SW 1271 (cell line): ENCODE results near the gene RMDN3.

Experiments
- DNase-seq, 2 experiments: peaks; one replicate each; lab custom pipeline; 2025; lab: John Stamatoyannopoulos, UW

RMDN3 gene

DNA sequence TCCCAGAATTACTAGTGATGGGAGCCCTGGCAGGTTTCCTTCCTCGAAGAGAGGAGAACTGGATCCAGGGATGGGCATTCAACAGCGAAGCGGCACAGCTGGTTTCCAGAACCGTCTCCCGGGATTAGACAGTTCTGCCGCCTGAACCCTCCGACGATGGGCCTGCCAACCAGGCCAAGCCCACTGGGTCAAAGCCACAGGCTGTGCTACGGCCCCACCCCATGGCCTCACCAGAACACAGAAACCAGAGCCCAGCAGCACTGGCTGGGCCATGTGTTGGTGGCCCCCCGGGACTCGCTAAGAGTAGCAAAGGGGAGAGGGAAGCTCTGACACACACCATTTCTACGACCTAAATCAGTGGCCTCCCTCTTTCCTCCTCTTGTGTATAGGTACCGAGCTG, 17.0 kb upstream of the RMDN3 start:
- DNase-seq, result no peak

GRCh38 chr15:40771242-40771641, 16.2 kb upstream of the RMDN3 start:
- no peak for DNase-seq

GRCh38 chr15:40770147-40770721, 15.2 kb upstream of the RMDN3 start:
- no peak for DNase-seq

GRCh38 chr15:40769274-40770146, 14.5 kb upstream of the RMDN3 start, which contains the start of gene C15orf62:
C15orf62 (plus strand) TSS chr15:40769980; CDS start chr15:40770496, 516 bp downstream.
- no peak for DNase-seq

DNA sequence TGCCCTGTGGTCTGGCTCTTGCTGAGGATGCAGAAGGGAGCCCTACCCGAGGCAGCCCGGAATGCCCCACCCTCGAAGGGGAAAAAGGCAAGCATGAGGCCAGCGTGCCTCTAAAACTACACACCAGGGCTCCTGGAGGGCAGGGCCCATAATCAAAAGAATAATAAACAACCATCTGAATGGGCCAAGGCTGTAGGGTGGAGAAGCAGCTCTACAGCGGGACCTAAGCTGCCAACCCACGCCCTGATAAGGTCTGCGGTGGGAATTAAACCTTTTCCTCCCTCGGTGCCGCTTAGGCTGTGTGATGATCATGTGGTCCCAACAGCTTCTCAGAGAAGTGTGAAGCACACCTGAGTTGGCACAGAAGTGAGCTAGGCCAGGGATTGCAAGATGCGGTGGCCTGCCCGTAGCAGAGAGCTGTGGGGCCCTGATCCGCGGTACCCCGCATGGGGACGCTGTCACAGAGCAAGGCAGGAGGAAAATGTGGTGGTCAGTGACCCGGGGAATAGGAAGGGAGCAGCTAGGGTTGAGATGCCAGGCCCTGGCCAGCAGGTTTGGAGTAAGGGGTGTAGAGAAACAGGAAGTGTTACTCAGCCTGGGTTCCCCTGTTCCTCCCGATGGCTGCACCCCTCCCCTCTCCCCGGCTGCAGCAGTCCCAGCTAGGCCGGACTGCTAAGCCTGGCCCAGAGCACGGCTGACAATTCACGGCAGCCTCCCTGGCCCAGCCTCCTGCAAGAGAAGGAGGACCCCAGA, 13.6 kb upstream of the RMDN3 start:
- no peak for DNase-seq

DNA sequence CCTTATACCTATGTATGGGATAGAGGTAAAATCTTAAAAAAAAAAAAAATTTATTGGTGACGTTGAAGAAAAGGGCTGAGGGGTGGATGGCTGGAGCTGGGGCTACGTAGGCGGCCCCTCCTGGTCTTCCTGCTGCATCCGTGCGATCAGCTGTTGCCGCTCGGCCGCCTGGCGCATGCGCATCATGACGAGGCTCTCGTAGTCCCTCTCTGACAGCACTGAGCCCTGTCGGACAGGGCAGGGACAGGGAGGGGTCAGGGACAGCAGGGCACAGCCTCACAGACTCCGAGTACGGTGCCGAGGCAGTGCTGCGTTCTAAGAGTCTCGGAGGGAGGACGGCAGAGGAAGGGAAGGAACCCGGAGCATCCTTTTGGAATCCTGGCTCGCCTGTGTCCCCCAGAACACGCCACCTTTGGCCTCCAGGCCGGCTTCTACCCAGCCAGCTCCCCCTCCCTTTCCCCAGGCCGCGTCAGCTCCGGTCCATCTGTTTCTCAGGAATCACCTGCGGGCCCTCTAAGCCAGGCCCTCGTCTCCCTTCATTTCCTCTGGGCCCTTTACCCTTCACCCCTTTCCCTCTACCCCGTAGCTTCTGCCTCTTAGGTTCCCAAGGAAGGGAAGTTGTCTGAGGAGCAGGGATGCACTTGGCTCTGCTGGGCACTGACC, 12.9 kb upstream of the RMDN3 start:
- no peak for DNase-seq

DNA sequence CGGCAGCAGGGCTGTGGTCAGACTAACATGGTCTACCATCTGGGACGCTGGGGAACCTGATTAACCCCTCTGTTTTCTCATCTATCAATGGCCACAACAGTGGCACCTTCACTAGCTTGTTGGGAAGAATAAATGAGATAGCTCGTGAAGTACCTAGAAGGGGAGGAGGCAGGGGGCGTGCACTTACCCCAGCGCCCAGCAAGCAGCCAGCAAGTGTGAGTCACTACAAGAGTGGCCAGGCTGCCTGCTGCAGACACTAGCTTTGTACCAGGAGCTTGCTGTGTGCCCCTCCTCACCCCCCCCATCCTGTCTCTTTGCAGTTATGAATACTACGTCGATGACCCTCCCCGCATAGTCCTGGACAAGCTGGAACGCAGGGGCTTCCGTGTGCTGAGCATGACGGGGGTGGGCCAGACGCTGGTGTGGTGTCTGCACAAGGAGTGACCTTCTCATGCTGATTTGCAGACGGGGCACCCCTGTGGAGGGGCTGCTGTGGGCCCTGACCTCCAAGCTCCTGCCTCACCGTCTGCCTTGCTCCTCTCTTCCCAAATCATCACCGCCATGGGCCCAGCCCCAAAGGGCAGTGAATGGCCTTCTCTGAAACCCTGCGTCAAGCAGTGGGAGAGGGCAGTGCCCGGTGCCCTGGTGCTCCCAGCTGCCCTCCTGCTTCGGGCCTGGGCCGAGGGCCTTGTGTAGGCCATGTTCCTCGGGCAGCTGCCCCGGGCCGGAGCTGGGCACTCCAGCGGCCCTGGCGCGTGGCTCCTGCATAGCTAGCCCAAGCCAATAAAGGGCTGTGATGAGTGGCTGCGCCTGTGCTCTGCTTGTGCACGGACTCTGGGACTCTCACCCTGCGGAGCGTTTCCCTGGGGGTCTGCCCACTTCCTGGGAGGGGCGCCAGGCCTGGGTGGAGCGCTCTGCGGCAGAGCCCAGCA, 12.1 kb upstream of the RMDN3 start:
- DNase-seq, result no peak

DNA sequence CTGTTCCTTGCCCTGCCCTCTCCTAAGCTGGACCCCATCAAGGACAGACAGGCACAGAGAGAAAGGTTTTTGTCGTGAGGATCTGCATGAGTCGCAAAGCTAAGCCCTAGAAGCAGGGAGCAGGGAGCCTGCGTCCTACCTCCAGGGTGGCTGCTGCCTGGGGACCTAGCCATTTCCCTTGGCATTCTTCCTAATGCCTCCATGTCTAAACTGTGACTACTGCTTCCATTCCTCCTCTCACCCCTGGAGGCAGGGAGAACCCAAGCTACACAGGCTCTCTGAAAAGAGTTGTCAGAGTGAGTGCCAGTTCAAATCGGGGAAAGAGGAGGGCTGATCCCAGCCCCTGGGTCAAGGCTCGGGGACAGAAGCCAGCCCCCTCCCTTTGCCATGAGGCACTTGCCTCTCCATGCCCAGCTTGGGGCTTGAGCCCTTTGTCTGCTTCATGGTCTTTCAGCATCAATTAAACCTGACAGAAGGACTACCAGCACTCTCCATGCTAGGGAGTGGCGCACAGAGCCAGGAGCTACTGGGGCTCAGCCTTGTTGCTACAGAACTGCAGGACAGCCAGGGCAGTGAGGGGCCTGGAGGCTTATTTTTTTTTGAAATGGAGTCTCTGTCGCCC, 11.3 kb upstream of the RMDN3 start:
- no peak for DNase-seq

- DNase-seq, result no peak
Observed at GRCh38 chr15:40764629-40765103, 9.6 kb upstream of the RMDN3 start.

- DNase-seq, result no peak
Observed at GRCh38 chr15:40763801-40764628, 9.0 kb upstream of the RMDN3 start, which contains the start of gene GCHFR. GCHFR (plus strand) TSS chr15:40764068; CDS start chr15:40764181, 113 bp downstream.

- DNase-seq, result no peak
Observed at GRCh38 chr15:40762919-40763800, 8.1 kb upstream of the RMDN3 start.

DNA sequence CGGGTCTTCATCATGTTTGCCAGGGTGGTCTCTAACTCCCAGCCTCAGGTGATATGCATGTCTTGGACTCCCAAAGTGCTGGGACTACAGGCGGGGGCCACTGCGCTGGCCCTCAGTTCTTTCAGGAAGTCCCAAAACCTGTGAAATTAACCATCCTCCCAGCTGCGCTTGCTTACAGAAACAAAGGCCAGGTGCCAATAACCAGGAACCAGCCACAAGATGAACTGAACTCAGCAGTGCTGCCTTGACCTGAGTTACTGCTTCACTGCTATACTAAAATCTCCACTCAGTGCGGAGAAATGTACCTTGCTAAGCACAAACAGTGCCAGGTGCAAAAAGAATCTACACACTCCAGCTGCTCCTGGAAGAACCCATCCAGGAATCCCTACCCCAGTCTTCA, 4.9 kb upstream of the RMDN3 start:
- DNase-seq, result no peak

GRCh38 chr15:40756938-40757337, 1.9 kb upstream of the RMDN3 start:
- no peak for DNase-seq

GRCh38 chr15:40755812-40756208, 756 bp upstream of the RMDN3 start:
- no peak for DNase-seq

DNA sequence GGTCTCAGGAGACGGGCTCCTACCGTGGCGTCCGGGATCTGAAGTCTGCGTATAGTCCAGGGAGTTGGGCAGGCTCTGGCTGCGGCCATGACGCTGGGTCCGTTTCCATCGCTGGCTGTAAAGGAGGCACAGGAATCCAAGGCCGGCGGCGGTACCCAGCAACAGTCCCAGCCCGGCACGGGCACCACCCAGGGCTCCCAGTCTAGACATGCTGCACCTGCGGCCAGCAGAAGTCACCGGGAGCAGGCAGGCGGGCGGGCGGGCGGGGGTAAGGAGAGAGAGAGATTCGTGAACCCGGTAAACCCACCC, 526 bp downstream of the RMDN3 start:
- no peak for DNase-seq

DNA sequence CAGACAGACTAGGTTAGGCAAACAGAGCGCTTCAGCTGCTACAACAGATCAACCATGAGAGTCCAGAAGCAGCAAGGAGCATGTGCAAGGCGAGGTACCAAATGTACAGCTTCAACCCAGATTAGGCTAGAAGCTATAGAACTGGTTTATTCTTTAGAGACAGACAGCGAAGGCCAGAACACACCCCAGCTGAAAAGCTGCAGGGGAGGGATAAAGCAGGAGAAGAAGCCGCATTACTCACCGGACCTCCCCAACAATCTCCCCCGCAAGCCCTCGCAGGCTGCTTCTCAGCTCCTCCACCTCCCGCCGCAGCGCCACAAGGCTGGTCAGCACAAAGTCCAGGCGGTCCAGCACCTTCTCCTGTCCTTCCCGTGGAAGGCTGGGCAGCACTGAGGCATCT, 3.3 kb downstream of the RMDN3 start:
- no peak for DNase-seq

GRCh38 chr15:40750885-40751284, 4.2 kb downstream of the RMDN3 start:
- DNase-seq, result no peak

GRCh38 chr15:40749151-40749630, 5.9 kb downstream of the RMDN3 start:
- DNase-seq, result no peak
